Left lobe of liver (tissue), 2 donors: ENCODE results near the gene FZD4. TPM values are rescaled to one million over a fixed set of nuclear protein-coding genes. Genes with fewer than 3 reads are reported as not detected.
"Not testable (repeated sequence)": the region's sequence is repeated elsewhere in the genome, so short reads cannot be mapped to it uniquely, and the experiment has no call there.

Source experiments
- ATAC-seq: fragments of 200-7000 bp; cut with Tn5 transposase; one replicate; pipeline ENCODE4 v1.9.1; 2020; ENCODE audit warnings: mild to moderate bottlenecking, moderate library complexity
- DNase-seq: peaks from one replicate; pipeline ENCODE4 v3.0.0-alpha.2; 2020; ENCODE audit warnings: low spot score
- total RNA-seq: library from RNA; stranded (reverse); gene quantifications from one replicate; pipeline ENCODE4 v1.2.1, GENCODE V29; 2021
- donor health status: DM: no; HTN: no; CAD: no; lungs with moderate emphysema.
- donor health status: DM: no; HTN: yes; CAD: no.

The FZD4 gene
- total RNA-seq, 1 donor from 2014 or later: 15.8 TPM

DNA sequence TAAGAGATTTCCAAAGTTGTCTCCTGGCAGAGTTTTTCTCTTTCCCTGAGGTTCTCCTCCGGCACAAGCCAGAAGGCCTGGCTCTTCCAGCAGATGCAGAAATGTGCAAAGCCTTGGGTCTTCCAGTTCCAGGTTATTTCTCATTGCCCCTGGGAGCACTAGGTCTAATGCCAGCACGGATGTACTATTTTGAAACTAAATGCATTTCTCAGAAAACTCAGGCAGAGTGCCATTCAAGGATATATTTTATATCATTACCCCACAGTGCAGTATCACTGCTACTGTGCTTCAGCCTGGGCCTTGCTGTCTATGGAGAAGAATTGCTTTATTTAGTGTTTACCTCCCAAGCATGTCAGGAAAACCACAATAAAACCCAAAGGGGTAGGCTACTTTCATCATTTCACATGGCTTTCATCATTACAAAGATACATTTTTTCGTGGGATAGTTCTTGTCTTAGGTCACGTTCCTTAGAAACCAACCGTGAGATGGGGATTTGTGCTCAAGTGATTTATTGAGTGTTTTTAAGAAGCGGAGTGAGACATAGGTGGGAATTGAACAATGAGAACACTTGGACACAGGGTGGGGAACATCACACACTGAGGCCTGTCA, 22.4 kb upstream of the FZD4 start:
- ATAC-seq: no peak
- no peak for DNase-seq

DNA sequence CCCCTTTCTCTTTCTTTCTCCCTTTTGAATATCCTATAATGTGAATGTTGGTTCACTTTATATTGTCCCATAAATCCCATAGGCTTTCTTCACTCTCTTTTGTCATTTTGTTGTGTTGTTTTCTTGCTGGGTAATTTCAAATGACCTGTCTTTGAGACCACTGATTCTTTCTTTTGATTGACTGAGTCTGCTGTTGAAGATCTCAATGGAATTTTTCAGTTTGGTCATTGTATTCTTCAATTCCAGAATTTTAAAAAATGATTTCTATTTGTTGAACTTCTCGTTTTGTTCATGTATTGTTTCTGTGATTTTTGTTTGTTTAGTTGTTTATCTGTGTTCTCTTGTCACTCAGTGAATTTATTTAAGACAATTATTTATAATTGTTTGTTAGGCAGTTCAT, 17.5 kb upstream of the FZD4 start:
- DNase-seq (no peak), ATAC-seq (no peak)

DNA sequence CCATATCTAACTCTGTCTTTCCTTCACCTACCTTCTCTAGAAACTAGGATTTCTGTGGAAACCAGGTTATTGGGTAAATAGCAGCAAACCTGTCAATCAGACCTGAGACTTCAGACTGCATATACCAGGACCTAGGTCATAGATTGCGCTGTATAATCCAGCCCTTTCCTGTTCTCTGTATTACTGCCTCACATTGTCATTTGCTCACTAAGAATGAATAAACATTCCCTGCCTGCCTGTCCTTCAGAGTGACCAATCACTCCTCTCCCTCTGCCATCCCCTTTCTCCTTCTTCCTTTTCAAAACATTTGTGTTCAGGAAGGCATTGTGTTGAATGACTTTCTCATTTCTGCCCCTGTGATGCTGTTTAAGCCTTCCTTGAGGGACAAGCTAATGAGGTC, 14.1 kb upstream of the FZD4 start:
- ATAC-seq (no peak), DNase-seq (no peak)

DNA sequence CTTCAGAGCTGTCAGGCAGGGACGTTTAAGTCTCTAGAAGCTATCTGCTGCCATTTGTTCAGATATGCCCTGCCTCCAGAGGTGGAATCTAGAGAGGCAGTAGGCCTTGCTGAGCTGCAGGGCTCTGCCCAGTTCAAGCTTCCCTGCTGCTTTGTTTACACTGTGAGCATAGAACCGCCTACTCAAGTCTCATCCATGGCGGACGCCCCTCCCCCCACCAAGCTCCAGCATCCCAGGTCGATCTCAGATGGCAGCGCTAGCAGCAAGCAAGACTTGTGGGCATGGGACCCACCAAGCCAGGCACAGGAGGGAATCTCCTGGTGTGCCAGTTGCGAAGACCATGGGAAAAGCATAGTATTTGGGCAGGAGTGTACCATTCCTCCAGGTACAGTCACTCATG, 12.4 kb upstream of the FZD4 start:
- not testable (repeated sequence) for DNase-seq, ATAC-seq

DNA sequence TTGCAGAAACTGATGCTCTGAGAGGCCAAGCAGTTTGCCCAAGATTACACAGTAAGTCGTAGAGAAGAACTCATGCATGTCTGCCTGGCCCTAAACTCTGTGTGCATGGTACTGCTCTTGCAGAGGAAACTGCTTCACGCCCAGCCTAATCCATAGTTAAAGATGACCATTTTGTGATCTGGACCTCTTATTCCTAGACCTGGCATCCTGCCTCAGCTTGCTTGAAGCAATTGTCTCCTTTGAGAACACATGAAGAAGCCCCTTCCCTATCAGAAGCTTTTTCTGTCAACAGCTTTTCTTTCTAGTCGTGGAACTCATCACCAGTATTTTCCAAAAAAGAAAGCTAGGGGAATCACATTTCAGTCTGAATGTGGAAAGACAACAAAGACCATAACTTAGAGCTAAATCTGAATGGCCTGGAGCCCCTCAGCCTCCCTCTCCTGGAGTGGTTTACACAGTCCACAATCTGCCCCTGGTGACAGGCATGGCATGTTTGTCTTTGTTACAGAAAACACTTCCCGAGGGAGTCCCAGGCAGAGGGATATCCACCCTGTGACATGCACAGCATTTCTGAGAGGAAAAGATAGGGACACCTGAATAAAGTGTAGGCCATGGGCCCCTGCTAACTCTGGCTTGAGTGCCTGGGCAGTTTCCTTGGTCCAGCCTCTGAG, 2.9 kb upstream of the FZD4 start:
- DNase-seq (no peak), ATAC-seq (no peak)

DNA sequence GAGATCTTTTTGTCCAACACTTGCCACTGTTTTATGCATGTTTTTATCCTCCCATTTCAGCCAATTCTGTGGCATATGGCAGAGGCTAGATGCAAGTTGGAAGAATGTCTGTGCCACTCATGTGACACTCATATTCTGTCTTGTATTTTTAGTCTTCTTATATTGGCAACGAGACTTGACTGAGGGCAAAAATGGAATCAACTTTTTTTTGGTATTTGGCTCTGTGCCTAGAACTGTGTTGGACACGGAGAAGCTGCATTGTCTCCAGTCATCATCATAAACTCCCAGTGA, 1.7 kb upstream of the FZD4 start:
- DNase-seq: no peak
- ATAC-seq: no peak

DNA sequence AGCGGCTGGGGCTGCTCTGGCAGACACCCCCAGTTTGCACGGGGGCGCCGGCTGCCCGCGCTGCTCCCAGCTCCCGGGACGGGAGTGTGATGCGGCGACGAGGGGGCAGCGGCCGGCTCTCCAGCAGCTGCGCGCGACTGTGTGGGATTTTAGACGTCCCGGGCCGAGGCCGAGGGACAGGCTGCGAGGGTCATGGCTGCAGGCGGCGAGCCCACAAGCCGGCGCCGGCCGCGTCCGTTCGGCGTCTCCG, 159 bp downstream of the FZD4 start:
- peak; percentile 7 for ATAC-seq
- no peak for DNase-seq

DNA sequence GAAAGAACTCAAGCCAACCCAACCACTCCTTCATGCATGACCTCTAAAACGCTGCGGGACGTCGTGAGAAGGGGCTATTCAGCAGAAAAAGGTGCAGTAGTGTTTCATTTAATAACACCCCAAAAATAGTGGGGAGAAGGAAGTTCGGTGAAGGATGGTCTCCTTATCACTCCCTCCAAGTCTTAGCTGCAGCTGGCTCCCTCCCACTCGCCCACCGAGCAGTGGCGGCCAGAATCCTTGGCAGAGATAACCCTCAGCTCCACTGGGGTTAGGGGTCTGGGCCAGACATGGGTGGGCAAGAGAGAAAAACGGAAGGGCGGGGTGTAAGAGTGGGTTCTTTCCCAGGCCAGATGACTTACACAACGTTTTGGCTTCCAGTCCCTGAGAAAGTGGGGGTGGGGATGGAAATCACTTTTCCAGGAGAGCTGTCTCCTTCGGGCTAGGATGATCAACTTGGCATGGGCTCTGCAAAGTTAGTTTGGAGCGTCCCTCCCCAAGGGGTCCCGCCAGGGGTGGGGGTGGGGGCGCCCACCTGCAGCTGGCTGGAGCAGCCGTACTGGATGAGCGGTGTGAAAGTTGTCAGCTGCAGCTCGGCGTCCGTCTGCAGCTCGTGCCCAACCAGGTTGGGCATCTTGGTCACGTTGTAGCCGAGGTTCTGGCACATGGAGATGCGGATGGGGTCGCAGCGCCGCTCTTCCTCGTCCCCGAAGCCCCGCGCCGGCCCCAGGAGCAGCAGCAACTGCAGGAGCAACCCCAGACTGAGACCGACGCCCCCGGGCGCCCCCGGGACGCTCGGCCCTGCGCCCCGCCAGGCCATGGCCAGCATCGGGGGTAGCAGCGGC, 705 bp downstream of the FZD4 start:
- ATAC-seq: peak; percentile 20
- DNase-seq: peak; percentile 58

DNA sequence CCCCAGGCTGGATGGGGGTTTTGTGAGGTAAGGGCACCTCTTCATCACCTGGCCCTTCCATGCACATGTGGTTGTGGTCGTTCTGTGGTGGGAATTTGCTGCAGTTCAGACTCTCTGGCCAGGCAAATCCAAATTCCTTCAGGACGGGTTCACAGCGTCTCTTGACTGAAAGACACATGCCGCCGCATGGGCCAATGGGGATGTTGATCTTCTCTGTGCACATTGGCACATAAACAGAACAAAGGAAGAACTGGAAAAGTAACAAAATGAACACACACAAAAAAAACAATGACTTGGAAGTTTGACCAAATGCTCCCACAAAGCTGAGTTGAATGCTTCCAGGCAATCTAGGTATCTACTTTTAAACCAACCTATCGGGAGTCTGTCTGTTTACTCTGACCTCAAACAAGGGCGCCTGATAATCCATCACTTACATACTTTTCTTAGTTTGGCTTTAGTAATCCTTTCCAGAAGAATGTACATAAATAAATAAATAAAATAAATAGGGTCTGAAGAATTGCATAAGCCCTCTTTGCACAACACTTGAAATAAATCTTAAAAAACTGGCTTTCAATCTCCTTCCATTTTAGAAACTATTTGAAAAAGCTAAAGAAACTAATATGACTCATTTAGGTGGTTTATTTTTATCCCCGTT, 2.8 kb downstream of the FZD4 start:
- ATAC-seq (no peak), DNase-seq (no peak)

DNA sequence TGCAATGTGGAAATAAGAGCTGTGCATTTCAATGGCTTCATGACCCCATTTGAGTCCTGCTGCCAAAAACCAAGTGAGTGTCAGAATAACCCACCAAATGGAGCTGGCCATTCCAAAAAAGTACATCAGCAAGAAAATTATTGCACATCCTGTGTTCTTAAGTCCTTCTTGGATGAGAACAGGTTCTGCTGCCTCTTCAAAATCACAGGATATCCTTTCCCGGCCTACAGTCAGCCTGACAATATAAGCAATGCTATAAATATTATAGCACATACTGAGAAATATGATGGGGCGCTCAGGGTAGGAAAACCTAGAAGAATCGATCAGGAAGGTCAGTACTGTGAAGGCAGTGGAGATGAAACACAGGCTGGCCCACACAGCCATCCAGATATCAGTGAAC, 3.5 kb downstream of the FZD4 start:
- ATAC-seq (no peak), DNase-seq (no peak)

DNA sequence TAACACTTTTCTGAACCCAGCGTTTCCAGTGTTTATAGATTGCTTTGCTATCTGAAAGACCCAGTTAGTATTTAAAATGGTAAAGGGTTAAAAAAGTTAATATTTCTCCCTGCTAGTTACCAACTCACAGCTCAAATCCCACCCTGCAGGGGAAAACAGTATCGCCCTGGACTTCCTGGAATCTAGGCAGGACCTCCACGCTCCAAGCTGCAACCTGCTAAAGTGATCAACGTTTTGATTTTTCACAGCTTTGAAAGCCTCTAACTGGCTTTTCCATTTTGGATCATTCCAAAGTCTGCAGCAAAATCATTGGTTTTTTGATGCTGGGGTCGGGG, 4.6 kb downstream of the FZD4 start:
- no peak for ATAC-seq
- no peak for DNase-seq

DNA sequence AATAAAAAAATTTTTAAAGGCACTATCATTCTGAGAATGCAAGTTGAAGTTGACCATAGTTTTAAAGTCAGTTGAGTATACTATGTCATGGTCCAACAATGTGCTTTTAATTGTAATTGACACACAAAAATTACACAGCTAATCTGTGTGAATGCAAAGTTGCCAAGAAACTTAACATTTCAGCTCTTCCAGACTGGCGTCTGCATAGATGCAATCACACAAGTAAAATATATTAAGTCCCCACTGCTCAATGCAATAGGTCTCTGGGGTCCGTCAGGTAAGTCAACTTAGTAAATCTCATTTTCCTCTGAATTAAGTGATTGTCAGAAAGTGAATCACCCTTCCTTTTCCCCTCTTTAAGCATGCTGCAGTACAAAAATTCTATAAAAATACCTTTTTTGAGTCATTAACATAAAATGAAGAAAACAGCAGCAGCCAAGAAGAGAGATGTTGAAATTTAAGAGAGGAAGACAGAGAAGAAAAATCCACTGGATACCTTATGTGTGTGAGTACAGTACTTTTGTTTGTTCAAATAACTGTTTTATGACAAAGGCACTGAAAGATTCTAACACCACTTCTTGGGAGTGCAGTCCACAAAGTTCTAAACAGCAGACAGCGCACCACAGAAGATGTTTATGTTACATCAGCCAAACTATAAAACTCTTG, 5.1 kb downstream of the FZD4 start:
- DNase-seq (no peak), ATAC-seq (no peak)

DNA sequence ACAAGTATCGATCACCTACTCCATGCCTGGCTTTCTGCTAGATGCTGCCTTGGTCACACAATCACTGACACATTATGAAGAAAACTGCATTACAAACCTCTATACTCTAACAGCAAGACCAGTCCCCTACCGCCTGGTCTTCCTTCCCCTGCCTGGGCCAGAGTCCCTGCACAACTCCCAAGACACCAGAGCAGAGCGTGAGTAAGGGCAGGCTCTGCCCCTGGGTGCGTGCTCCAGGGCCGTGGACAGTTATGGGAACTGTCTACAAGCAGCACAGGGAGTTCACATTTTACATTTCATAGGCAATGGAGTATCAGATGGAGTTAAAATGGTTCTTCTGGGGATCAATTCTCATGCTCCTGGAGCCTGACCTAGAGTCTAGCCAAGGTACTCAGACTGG, 6.5 kb downstream of the FZD4 start:
- ATAC-seq (no peak), DNase-seq (no peak)

DNA sequence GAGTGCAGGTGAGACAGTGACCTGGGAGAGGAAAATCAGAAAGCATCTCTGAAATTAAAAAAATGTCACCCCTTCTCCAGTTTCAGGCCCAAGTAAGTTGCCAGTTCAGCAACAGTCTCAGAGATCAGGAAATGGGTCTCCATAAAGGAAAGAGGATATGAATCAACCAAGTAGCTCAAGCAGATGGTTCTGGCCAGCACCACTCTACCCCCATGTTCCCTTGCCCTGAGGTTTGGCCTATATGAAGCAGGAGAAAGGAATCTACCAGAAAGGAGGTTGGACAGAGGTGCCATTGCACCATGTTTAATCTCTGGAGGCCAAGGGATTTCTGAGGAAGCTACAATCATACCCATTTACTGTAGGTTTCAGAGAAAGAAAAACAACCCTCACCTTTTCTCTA, 7.7 kb downstream of the FZD4 start:
- ATAC-seq: no peak
- DNase-seq: no peak

DNA sequence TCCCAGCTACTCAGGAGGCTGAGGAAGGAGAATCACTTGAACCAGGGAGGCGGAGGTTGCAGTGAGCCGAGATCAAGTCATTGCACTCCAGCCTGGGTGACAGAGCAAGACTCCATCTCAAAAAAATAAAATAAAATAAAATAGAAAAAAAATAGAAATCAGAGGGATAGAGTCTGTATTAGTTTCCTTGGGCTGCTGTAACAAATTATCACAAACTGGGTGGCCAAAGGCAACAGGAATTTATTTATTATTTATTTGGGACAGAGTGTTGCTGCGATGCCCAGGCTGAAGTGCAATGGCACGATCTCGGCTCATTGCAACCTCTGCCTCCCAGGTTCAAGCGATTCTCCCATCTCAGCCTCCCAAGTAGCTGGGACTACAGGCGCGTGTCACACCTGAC, 11.7 kb downstream of the FZD4 start:
- DNase-seq, ATAC-seq: not testable (repeated sequence)

DNA sequence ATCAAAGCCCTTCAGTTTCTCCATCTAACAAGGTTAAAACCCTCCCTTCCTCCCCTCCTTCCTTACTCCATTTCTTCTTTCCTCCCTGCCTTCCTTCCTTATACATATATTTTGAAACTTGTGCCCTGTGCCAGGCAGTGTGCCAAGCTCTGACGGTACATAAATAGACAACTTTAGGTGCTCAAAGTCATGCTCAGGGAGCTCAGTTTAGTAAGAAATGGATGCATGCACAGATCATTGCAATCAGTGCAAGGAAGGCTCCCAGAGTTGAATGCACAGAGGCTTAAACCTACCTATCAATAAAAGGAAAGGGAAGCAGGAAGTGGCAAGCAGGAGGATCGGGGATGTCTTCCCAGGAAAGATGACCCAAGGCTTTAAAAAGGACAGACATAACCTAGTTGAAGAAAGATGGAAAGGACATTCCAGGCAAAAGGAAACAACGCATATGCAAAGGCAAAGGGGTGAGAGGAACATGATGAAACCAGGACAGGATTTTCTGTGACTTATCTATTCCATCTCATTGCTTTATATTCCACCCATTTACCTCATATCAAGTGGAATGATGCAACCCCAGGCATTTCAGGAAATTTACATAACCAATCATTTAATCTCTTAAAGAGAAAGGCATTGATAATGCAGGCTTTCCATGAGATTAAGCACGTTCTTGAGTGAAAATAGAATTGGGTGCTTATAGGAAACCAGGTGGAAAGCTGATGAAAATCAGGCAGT, 13.2 kb downstream of the FZD4 start:
- ATAC-seq (peak; percentile 13), DNase-seq (peak; percentile 54)

DNA sequence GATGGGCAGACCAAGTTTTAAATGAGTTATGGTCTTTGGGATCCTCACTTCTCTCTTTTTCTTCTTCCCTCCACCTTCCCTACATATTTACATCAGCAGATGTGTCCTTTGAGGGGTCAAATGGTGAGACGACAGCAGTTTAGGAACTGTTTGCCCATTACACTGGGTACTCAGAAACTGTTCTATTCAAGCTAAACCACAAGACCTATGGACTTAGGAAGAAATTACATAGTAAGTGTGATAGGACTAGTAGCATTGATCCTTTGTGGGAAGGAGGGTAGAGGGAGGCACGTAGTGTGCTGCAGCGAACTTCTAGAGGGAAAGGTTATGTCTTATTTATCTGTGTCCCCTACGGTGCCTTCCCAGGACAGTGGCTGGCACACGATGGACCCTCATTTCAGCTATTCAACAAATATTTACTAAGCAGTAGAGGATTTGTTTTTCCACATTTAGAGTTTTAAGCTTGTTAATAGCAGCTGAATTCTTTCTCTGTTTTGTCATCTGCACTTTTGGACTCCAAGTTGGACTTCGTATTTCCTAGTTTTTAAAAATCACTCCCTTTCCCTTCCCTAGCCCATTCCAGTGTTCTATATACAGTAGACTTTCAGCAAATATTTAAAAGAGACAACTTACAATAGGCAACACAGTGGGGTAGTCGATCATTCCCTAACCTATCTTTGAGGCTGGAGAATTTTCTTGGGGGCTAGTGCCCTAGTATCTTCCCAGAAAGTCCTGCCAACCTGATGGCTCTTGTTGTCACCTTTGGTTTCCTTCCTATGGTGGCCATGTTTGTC, 13.9 kb downstream of the FZD4 start:
- ATAC-seq (peak; percentile 69), DNase-seq (peak; percentile 64)

DNA sequence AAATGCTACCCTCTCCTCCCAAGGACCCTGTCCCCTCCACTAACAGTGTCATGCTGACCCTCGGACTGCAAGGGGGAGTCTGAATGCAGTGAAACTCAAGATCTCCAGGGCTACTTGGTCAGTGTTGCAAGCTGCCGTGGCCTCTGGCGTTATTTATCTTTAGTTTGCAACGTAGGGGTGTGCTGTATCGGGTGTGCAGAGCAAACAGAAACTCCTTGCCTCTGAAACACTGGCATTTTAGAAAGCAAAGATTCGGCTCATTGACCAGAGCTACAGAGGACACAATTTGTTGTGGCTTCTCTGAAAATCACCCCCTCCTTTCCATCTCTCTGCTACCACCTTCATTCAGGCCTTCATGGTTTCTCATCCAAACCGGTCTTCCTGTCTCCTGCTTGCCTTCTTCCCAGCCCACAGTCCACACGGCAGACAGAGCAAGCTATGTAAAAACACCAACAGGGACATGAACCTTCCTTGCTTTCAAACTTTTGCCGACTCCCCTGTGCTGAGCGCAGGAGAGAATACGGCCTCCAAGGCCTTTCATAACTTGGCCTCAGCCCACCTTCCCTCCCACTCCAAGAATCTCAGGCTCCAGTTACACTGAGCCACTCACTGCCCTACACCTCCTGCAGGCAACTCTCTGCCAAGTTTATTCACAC, 14.9 kb downstream of the FZD4 start:
- ATAC-seq (peak; percentile 67), DNase-seq (peak; percentile 56)
